Colonic mucosa (tissue), 4 donors: ENCODE results near the gene SLC8A1. TPM values are rescaled to one million over a fixed set of nuclear protein-coding genes. Genes with fewer than 3 reads are reported as not detected.

Source experiments
- DNase-seq: peaks from one replicate; pipeline ENCODE4 v3.0.0-alpha.2; 2020
- H3K27ac ChIP-seq: fragments of 200-600 bp; one replicate; pipeline ENCODE4 v1.8.0; 2021
- H3K27me3 ChIP-seq: fragments of 200-600 bp; one replicate; pipeline ENCODE4 v1.8.0; 2021
- H3K36me3 ChIP-seq: fragments of 200-600 bp; one replicate; pipeline ENCODE4 v1.8.0; 2021
- H3K4me1 ChIP-seq: fragments of 200-600 bp; one replicate; pipeline ENCODE4 v1.8.0; 2021; ENCODE audit warnings: mild to moderate bottlenecking
- H3K4me3 ChIP-seq: fragments of 200-600 bp; one replicate; pipeline ENCODE4 v1.8.0; 2021
- H3K9ac ChIP-seq, 2 donors: one replicate each; pipeline ENCODE4 v1.7.0; 2013; ENCODE audit warnings: control low read depth in 2 of 2, low read depth in 2 of 2, low read length in 2 of 2
- H3K9me3 ChIP-seq: fragments of 200-600 bp; one replicate; pipeline ENCODE4 v1.8.0; 2021
- CTCF ChIP-seq: fragments of 200-600 bp; IDR thresholded peaks from one replicate; pipeline ENCODE4 v1.8.0; 2022; ENCODE audit warnings: antibody characterized with exemption, mild to moderate bottlenecking
- intact Hi-C: fragments of 100-400 bp; cut with DNase I; formaldehyde crosslinking; loops from one replicate; pipeline ENCODE4 v1.14.1; 2022
- total RNA-seq, 2 donors: library from RNA; stranded (reverse); fragmentation: NEBNext Ultra II Directional in 1 of 2; extraction: Animal tissue kit (Norgen Biotek cat#: 25700) in 1 of 2; gene quantifications; one replicate each; pipeline ENCODE4 v1.2.1, GENCODE V29; 2021
- donor health status: healthy.
- donor health status: DM: no; HTN: no; CAD: no.
- donor health status: DM: no; HTN: no; CAD: no.

Gene SLC8A1
- total RNA-seq, 2 donors from 2014 or later = 4.1 to 25.5 TPM

DNA sequence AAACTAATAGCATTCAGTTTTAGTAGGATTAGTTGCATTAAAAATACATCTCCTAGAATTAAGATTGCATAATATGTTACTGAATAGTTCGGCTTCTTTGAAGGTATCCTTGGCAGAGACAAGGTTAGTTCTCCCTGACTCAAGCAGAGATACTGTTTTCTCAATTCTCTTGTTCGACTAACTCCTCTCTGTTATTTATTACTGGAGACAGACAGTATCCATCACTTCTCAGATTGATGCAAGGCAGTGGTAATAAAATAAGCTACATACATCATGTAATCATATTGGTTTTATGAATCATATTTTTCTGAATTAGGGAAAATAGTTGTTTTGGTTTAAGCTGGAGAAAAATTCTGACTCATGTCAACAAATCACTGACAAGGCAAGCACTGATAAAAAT lies 134.8 kb downstream of the SLC8A1 start:
- Histone ChIP-seq H3K27me3 (no peaks in the 10 kb centered on the region), H3K4me1 (no peaks in the 10 kb centered on the region), H3K27ac (no peak overlapping the region), H3K9ac (no peak overlapping the region), H3K4me3 (no peak overlapping the region), H3K9me3 (peaks cover 2% of the 10 kb centered on the region), H3K36me3 (no peaks in the 10 kb centered on the region)
- no peak for TF ChIP-seq CTCF
- DNase-seq = no peak
- intact Hi-C loops = no loop called here

GRCh38 chr2:40316620-40317019 lies 135.3 kb downstream of the SLC8A1 start:
- intact Hi-C loops = no loop called here
- Histone ChIP-seq H3K27me3 (no peaks in the 10 kb centered on the region), H3K4me1 (no peaks in the 10 kb centered on the region), H3K4me3 (no peak overlapping the region), H3K36me3 (no peaks in the 10 kb centered on the region), H3K9me3 (no peaks in the 10 kb centered on the region), H3K27ac (no peak overlapping the region), H3K9ac (no peak overlapping the region)
- no peak for DNase-seq
- no peak for TF ChIP-seq CTCF

- no peak overlapping the region for H3K9ac ChIP-seq
- H3K27me3 ChIP-seq = no peaks in the 10 kb centered on the region
- intact Hi-C loops = no loop called here
- H3K9me3 ChIP-seq = no peaks in the 10 kb centered on the region
- no peaks in the 10 kb centered on the region for H3K36me3 ChIP-seq
- H3K27ac ChIP-seq = no peak overlapping the region
- no peak overlapping the region for H3K4me3 ChIP-seq
- no peak for DNase-seq
- no peak for TF ChIP-seq CTCF
- H3K4me1 ChIP-seq = no peaks in the 10 kb centered on the region
These were observed 136.2 kb downstream of the SLC8A1 start for GRCh38 chr2:40315683-40316082.

GRCh38 chr2:40311026-40311425 lies 140.9 kb downstream of the SLC8A1 start:
- Histone ChIP-seq H3K9ac (no peak overlapping the region), H3K4me1 (no peaks in the 10 kb centered on the region), H3K27ac (no peak overlapping the region), H3K4me3 (no peak overlapping the region), H3K27me3 (no peaks in the 10 kb centered on the region), H3K36me3 (no peaks in the 10 kb centered on the region), H3K9me3 (no peaks in the 10 kb centered on the region)
- no peak for DNase-seq
- TF ChIP-seq CTCF = no peak
- intact Hi-C loops = no loop called here

DNA sequence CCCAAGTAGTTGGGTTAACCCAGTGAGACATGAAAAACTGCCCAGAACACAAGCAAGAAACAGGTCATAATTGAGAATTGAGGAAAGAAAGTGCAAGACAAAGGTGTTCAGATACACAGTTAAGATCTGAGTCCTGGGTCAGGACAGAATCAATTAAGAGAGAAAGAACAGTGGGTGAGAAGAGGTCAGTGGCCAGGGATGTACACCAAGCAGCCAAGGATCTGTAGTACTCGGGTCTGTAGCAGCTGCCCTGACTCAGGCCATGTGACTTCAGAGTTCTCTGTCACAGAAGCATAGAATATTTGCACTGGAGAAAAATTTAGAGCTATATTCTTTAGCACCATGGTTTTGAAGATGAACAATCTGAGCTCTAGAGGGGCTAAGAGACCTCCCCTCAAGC lies 141.6 kb downstream of the SLC8A1 start:
- Histone ChIP-seq H3K4me1 (no peaks in the 10 kb centered on the region), H3K9ac (no peak overlapping the region), H3K4me3 (no peak overlapping the region), H3K9me3 (no peaks in the 10 kb centered on the region), H3K27me3 (no peaks in the 10 kb centered on the region), H3K36me3 (no peaks in the 10 kb centered on the region), H3K27ac (no peak overlapping the region)
- no peak for TF ChIP-seq CTCF
- intact Hi-C loops = no loop called here
- no peak for DNase-seq

DNA sequence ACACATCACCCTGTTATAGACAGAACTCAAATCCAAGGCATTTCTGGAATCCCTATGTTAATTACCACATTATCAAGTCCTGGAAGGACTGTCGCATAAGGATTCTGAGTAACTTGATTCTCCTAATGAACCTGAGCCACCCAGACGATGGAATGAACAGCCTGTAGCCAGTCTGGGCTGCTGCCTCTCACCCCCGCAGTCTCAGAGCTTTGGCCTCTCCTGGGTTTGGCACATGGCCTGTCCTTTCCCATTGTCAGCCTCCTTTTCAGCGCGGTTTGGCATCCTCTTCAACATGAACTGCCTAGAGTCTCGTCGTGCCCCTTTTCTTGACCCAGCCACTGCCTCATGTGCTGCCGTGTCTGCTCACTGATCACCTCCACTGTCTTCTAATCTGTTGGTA lies 147.6 kb downstream of the SLC8A1 start:
- no peak for TF ChIP-seq CTCF
- H3K27ac ChIP-seq = no peak overlapping the region
- no peaks in the 10 kb centered on the region for H3K4me1 ChIP-seq
- no peaks in the 10 kb centered on the region for H3K9me3 ChIP-seq
- intact Hi-C loops = no loop called here
- DNase-seq = no peak
- H3K27me3 ChIP-seq = no peaks in the 10 kb centered on the region
- H3K36me3 ChIP-seq = no peaks in the 10 kb centered on the region
- no peak overlapping the region for H3K4me3 ChIP-seq
- no peak overlapping the region for H3K9ac ChIP-seq
